AG09319 (cell line): ENCODE results near the gene TSHZ3.

ENCODE experiments used
- DNase-seq: peaks from one replicate; pipeline ENCODE4 v3.0.0-alpha.2; 2010; ENCODE audit warnings: low read depth; ENCODE audit errors: extremely low read depth
- CTCF ChIP-seq: IDR thresholded peaks from 2 replicates; pipeline ENCODE4 v1.5.1; 2011; ENCODE audit warnings: low read depth, mild to moderate bottlenecking, inconsistent platforms, low read length, moderate library complexity

The TSHZ3 gene

DNA sequence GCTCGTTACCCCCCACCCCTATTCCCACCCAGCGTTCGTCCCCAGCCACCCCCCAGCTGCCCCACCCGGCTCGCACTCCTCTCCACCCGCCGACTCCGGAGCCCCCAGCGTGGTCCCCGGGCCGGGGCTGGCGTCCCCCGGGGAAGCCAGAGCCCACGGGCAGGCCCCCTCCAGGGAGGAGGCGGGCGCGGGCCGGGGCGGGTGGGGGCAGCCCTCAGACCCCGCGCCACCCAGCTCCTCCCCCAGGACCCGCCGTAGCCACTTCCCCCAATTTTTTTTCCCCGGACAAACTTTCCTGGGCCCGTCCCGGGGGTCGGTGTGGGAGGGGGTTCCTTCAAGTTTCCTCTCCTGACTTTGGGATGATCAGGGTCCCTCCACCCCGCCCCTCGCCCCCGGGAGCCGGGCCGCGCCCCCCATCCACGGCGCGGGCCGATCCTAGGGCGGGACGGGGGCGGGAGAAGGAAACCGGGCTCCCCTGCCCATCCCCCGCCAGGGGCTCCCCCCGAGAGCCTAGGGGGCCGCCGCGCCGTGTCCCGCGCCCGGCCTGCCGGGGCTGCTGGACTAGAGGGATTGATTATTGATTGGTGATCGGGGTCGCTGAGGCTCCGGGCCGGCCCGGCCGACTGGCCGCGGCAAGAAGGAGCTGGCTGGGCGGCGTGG, 927 bp upstream of the TSHZ3 start:
- TF ChIP-seq CTCF, result no peak
- DNase-seq, result no peak

- TF ChIP-seq CTCF, result no peak
- DNase-seq, result no peak
Observed at GRCh38 chr19:31348481-31349159, 616 bp downstream of the TSHZ3 start.

DNA sequence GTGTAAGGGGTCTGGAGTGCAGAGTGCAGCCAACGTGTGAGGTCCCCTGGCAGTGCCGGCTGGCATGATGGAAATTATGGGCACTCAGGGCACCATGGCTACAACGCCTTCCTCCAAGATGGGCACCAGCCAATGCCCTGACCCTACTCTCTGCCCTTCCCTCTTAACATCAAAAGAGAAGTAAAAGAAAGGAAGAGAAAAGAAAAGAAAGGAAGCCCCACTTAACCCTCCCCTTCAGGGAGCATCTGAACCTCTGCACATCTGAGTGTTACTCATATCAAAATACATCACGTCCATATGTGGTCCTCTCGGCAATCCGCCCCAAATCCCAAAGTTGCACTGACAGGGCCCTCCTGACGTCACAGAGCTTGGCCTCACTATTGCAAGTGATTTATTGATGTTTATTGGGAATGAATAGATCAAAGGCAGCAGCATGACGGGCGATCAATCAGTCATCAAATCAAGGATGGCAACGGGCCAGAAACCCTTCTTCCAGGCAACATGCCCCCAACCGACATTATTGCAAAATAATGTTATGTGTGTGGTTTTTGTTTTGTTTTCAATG, 1.3 kb downstream of the TSHZ3 start:
- no peak for DNase-seq
- TF ChIP-seq CTCF, result no peak

DNA sequence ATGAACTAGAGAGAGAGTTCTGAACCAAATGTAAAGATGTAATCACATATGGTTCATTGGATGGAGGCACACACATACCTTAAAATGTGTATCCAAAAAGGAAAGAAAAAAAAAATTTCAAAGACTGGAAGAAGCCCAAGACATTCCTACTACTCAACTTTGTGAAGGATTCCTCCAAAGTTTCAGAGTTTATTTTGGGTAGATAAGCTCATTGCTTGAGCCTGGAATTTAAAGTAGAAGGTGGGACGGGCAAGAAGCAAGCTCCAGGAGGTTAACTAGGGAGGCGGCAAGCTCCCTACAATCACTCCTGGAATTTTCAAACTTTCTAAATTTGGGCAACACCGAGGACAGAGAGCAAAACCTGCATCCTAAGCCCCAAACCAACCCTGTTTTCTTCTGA, 1.9 kb downstream of the TSHZ3 start:
- DNase-seq, result no peak
- TF ChIP-seq CTCF, result no peak

- no peak for DNase-seq
- no peak for TF ChIP-seq CTCF
Observed at GRCh38 chr19:31346184-31347059, 2.8 kb downstream of the TSHZ3 start.

DNA sequence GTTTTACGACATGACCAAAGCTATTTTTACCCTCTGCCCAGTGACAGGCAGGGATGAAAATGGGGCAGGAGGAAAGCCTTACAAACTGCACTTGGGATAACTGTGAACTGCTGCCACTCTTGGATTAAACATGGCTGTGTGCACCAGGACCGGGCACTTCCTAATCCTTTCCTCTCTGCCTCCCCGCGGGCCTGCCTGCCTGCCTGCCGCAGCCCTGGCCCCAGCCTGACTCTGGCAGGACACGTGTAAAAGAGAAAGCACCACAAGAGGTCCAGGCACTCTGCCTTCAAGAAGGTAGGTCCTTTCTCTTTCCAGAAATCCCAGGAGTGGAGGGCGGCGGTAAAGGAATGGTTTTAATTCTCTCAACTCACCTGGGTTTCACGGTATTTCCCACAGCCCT, 4.8 kb downstream of the TSHZ3 start:
- no peak for TF ChIP-seq CTCF

More for the DNA sequence above, 4.8 kb downstream of the TSHZ3 start:
- DNase-seq, result no peak
